HepG2 (cell line): ENCODE results near the gene C20orf204. TPM values are rescaled to one million over a fixed set of nuclear protein-coding genes. Genes with fewer than 3 reads are reported as not detected.

Experiments
- AKAP8 ChIP-seq: sonication (generic); formaldehyde crosslinking; IDR thresholded peaks from 2 replicates; pipeline ENCODE4 v1.5.1; 2020; ENCODE audit warnings: mild to moderate bottlenecking, missing genetic modification reagents
- CREB1 ChIP-seq, 2 experiments: fragments of 450-650 bp in 1 of 2; IDR thresholded peaks; 2 replicates each; pipeline ENCODE4 v1.6.1; 2016 to 2017; ENCODE audit warnings: control low read depth in 1 of 2, mild to moderate bottlenecking in 1 of 2, missing compliant biosample characterization in 1 of 2, missing genetic modification characterization in 1 of 2
- ETV5 ChIP-seq: IDR thresholded peaks from 2 replicates; pipeline ENCODE4 v1.6.1; 2018; ENCODE audit warnings: missing biosample characterization, missing genetic modification reagents, inconsistent platforms, borderline replicate concordance
- ONECUT2 ChIP-seq: sonication (generic); formaldehyde crosslinking; IDR thresholded peaks from 2 replicates; pipeline ENCODE4 v1.4.0; 2020; ENCODE audit warnings: missing genetic modification reagents
- PHF20 ChIP-seq: sonication (generic); formaldehyde crosslinking; IDR thresholded peaks from 2 replicates; pipeline ENCODE4 v1.5.0; 2020; ENCODE audit warnings: mild to moderate bottlenecking, missing genetic modification reagents
- PHF5A ChIP-seq: IDR thresholded peaks from one replicate; pipeline ENCODE4 v1.6.1; 2018; ENCODE audit warnings: low read depth, missing genetic modification reagents; ENCODE audit not compliant: unreplicated experiment
- POLR2A ChIP-seq, 2 experiments: IDR thresholded peaks; 2 replicates each; pipeline ENCODE4 v1.6.1; 2011; ENCODE audit warnings: low read depth in 2 of 2, low read length in 2 of 2, mild to moderate bottlenecking in 1 of 2, moderate library complexity in 1 of 2; ENCODE audit not compliant: insufficient read depth in 1 of 2
- RBFOX2 ChIP-seq: fragments of 200-400 bp; formaldehyde crosslinking; IDR thresholded peaks from 2 replicates; pipeline ENCODE4 v1.6.1; 2017; ENCODE audit warnings: low read depth, mild to moderate bottlenecking, low read length
- SNRNP70 ChIP-seq: fragments of 200-400 bp; formaldehyde crosslinking; IDR thresholded peaks from 2 replicates; pipeline ENCODE4 v1.6.1; 2017; ENCODE audit warnings: mild to moderate bottlenecking, low read depth, low read length, moderate library complexity
- U2AF2 ChIP-seq: fragments of 200-400 bp; formaldehyde crosslinking; IDR thresholded peaks from 2 replicates; pipeline ENCODE4 v1.6.1; 2017; ENCODE audit warnings: low read depth, mild to moderate bottlenecking, low read length
- YY1 ChIP-seq: IDR thresholded peaks from 2 replicates; pipeline ENCODE4 v1.6.1; 2011; ENCODE audit warnings: low read length, low read depth, moderate library complexity, mild to moderate bottlenecking; ENCODE audit not compliant: insufficient read depth, insufficient replicate concordance
- ZFAT ChIP-seq: sonication (generic); formaldehyde crosslinking; conservative IDR thresholded peaks from 2 replicates; pipeline ENCODE4 v1.8.1; 2023; ENCODE audit warnings: missing genetic modification reagents, inconsistent platforms
- ZNF160 ChIP-seq: sonication (generic); formaldehyde crosslinking; IDR thresholded peaks from 2 replicates; pipeline ENCODE4 v1.8.0; 2022; ENCODE audit warnings: mild to moderate bottlenecking, inconsistent platforms, missing genetic modification reagents
- ZNF225 ChIP-seq: sonication (generic); formaldehyde crosslinking; IDR thresholded peaks from 2 replicates; pipeline ENCODE4 v1.4.0; 2020; ENCODE audit warnings: mild to moderate bottlenecking, missing genetic modification reagents
- ZNF337 ChIP-seq: sonication (generic); formaldehyde crosslinking; IDR thresholded peaks from 2 replicates; pipeline ENCODE4 v1.5.1; 2020; ENCODE audit warnings: missing genetic modification reagents, low read depth, mild to moderate bottlenecking, borderline replicate concordance
- ZNF430 ChIP-seq: sonication (generic); formaldehyde crosslinking; IDR thresholded peaks from 2 replicates; pipeline ENCODE4 v1.9.0; 2021; ENCODE audit warnings: mild to moderate bottlenecking, missing genetic modification reagents
- ZNF552 ChIP-seq: sonication (generic); formaldehyde crosslinking; IDR thresholded peaks from 2 replicates; pipeline ENCODE4 v1.9.0; 2022; ENCODE audit warnings: missing genetic modification reagents, mild to moderate bottlenecking, borderline replicate concordance
- ZNF879 ChIP-seq: sonication (generic); formaldehyde crosslinking; IDR thresholded peaks from 2 replicates; pipeline ENCODE4 v1.8.1; 2023; ENCODE audit warnings: missing genetic modification reagents
- polyA plus RNA-seq, 8 experiments: library from polyadenylated mRNA; depleted of rRNA in 3 of 8; stranded (reverse) in 7 of 8; unstranded in 1 of 8; fragments of >200 nt; fragmentation: Illumina TruSeq in 4 of 8; extraction: Trizol in 4 of 8; gene quantifications; 2 replicates each; pipeline versions ENCODE4 v1.2.1 to v1.2.3, GENCODE V29; 2011 to 2016; ENCODE audit warnings: low read depth in 4 of 8, missing spikeins in 1 of 8, mixed read lengths in 1 of 8; ENCODE audit not compliant: insufficient read depth in 1 of 8
- total RNA-seq, 5 experiments: library from RNA; depleted of rRNA; stranded (reverse); fragments of >200 nt; fragmentation: Illumina TruSeq; extraction: Trizol; gene quantifications; 2 replicates each; pipeline ENCODE4 v1.2.3, GENCODE V29; 2016; ENCODE audit warnings: low read depth in 1 of 5
- TF ChIP-seq, protein P1 (sequence below): sonication (generic); formaldehyde crosslinking; IDR thresholded peaks from 2 replicates; pipeline ENCODE4 v1.5.0; 2020; ENCODE audit warnings: mild to moderate bottlenecking, missing genetic modification reagents
- TF ChIP-seq, protein P2 (sequence below): sonication (generic); formaldehyde crosslinking; IDR thresholded peaks from 2 replicates; pipeline ENCODE4 v1.5.1; 2020; ENCODE audit warnings: missing genetic modification reagents, mild to moderate bottlenecking, borderline replicate concordance
- TF ChIP-seq, protein P3 (sequence below): sonication (generic); formaldehyde crosslinking; IDR thresholded peaks from 2 replicates; pipeline ENCODE4 v1.4.0; 2020; ENCODE audit warnings: missing genetic modification reagents
- TF ChIP-seq, protein P4 (sequence below): sonication (generic); formaldehyde crosslinking; IDR thresholded peaks from 2 replicates; pipeline ENCODE4 v1.4.0; 2020; ENCODE audit warnings: mild to moderate bottlenecking, missing genetic modification reagents, borderline replicate concordance

C20orf204 gene
- total and polyA plus RNA-seq, 2 of the 13 experiments (the other 11 are each of a cell fraction or from before 2014, with no cell fraction given): 22.1 to 80.0 TPM

DNA sequence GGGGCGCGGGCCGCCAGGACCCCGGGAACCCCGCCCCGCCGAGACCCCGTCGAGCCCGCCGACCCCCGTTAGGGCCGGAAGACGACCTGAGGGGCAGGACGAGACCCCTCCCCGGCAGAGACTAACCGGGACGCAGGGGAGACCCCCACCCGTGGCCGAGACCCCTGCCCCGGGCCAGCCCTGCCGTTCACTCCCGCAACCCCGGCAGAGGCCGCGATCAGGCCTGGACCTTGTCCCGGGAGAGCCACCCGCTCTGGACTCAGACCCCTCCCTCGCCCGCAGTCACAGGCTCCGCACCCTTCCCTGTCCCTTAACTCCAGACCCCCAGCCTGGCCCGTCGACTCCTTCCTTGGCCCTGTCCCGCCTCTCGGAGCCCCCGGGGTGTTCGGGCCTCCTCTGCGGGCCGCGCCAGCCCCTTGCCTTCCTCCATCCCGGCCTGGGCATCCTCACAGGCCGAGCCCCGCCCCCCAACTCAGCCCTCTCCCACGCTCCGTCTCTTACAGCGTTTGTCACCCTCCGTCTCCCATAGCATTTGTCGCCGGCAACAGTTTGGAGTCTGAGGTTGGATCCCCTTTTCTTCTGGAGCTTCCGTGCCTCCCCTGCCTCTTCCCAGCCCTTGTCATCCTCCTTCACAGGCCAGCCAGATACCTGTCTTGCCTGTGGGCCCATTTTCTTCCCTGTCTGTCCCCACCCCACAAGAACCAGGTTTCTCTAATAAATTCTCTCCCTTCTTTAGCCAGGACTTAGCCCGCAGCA, 27.6 kb downstream of the C20orf204 start (continued):
- TF ChIP-seq, protein P1, sequence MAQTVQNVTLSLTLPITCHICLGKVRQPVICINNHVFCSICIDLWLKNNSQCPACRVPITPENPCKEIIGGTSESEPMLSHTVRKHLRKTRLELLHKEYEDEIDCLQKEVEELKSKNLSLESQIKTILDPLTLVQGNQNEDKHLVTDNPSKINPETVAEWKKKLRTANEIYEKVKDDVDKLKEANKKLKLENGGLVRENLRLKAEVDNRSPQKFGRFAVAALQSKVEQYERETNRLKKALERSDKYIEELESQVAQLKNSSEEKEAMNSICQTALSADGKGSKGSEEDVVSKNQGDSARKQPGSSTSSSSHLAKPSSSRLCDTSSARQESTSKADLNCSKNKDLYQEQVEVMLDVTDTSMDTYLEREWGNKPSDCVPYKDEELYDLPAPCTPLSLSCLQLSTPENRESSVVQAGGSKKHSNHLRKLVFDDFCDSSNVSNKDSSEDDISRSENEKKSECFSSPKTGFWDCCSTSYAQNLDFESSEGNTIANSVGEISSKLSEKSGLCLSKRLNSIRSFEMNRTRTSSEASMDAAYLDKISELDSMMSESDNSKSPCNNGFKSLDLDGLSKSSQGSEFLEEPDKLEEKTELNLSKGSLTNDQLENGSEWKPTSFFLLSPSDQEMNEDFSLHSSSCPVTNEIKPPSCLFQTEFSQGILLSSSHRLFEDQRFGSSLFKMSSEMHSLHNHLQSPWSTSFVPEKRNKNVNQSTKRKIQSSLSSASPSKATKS (CRISPR knock-in tag): no peak
- TF ChIP-seq ZNF160 (CRISPR knock-in tag) (no peak; the same call in 1 of the 2 replicates), RBFOX2 (no peak; the same call in 1 of the 2 replicates), ETV5 (CRISPR knock-in tag) (no peak; the same call in 1 of the 2 replicates), CREB1 (IDR thresholded peaks at IDR 0.05) (no peak), CREB1 (CRISPR knock-in tag; IDR thresholded peaks at IDR 0.05) (no peak), ONECUT2 (CRISPR knock-in tag) (no peak), PHF5A (CRISPR knock-in tag) (no peak), PHF20 (CRISPR knock-in tag) (no peak), ZNF879 (CRISPR knock-in tag) (no peak), POLR2A (IDR thresholded peaks at IDR 0.05; ENCODE audit: insufficient read depth in 1 of 2, low read depth in 2 of 2, low read length in 2 of 2) (peak in 1 of 2 experiments; percentile 68; a peak in 1 of 4 replicates), ZNF552 (CRISPR knock-in tag) (peak; percentile 89; the same call in 1 of the 2 replicates), SNRNP70 (no peak), ZNF430 (CRISPR knock-in tag) (peak; percentile 83; the same call in 1 of the 2 replicates), ZNF225 (CRISPR knock-in tag) (peak; percentile 76; the same call in 1 of the 2 replicates), ZFAT (CRISPR knock-in tag) (0 out of 2 replicates have a peak, but pooled peaks have one; percentile 1), AKAP8 (no peak; the same call in none of the 2 replicates), U2AF2 (no peak), YY1 (no peak), ZNF337 (CRISPR knock-in tag) (no peak)
- TF ChIP-seq, protein P2, sequence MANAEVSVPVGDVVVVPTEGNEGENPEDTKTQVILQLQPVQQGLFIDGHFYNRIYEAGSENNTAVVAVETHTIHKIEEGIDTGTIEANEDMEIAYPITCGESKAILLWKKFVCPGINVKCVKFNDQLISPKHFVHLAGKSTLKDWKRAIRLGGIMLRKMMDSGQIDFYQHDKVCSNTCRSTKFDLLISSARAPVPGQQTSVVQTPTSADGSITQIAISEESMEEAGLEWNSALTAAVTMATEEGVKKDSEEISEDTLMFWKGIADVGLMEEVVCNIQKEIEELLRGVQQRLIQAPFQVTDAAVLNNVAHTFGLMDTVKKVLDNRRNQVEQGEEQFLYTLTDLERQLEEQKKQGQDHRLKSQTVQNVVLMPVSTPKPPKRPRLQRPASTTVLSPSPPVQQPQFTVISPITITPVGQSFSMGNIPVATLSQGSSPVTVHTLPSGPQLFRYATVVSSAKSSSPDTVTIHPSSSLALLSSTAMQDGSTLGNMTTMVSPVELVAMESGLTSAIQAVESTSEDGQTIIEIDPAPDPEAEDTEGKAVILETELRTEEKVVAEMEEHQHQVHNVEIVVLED: no peak
- TF ChIP-seq, protein P3, sequence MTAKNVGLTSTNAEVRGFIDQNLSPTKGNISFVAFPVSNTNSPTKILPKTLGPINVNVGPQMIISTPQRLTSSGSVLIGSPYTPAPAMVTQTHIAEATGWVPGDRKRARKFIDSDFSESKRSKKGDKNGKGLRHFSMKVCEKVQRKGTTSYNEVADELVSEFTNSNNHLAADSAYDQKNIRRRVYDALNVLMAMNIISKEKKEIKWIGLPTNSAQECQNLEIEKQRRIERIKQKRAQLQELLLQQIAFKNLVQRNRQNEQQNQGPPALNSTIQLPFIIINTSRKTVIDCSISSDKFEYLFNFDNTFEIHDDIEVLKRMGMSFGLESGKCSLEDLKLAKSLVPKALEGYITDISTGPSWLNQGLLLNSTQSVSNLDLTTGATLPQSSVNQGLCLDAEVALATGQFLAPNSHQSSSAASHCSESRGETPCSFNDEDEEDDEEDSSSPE: no peak; the same call in 1 of the 2 replicates
- TF ChIP-seq, protein P4, sequence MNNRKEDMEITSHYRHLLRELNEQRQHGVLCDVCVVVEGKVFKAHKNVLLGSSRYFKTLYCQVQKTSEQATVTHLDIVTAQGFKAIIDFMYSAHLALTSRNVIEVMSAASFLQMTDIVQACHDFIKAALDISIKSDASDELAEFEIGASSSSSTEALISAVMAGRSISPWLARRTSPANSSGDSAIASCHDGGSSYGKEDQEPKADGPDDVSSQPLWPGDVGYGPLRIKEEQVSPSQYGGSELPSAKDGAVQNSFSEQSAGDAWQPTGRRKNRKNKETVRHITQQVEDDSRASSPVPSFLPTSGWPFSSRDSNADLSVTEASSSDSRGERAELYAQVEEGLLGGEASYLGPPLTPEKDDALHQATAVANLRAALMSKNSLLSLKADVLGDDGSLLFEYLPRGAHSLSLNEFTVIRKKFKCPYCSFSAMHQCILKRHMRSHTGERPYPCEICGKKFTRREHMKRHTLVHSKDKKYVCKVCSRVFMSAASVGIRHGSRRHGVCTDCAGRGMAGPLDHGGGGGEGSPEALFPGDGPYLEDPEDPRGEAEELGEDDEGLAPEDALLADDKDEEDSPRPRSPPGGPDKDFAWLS (CRISPR knock-in tag): no peak
